HG02981 (cell line): ENCODE results near the gene LARGE1.

ENCODE experiments used
- ATAC-seq: cut with Tn5 transposase; IDR thresholded peaks from one replicate; pipeline ENCODE4 v1.9.1; 2021; ENCODE audit warnings: mild to moderate bottlenecking, moderate library complexity; ENCODE audit not compliant: unreplicated experiment

LARGE1 gene

DNA sequence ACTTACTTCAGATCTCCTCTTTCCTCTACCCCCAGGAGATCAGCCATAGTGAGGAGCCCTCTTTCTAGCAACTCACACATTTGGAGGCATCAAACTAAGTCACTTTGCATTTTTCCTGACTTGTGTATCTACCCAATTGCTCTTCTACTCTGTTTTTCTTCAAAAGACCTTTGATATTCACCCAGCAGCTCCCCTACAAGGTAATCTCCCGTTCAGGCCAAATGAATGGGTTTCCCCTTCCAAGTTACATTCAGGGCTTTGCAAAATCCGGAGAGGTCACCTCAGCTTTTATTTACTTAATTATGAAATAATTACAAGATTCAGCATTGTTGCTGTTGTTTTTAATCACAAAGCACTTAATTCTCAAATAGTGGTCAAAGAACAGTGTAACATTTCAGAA is 6.1 kb downstream of the LARGE1 start:
- no peak for ATAC-seq

DNA sequence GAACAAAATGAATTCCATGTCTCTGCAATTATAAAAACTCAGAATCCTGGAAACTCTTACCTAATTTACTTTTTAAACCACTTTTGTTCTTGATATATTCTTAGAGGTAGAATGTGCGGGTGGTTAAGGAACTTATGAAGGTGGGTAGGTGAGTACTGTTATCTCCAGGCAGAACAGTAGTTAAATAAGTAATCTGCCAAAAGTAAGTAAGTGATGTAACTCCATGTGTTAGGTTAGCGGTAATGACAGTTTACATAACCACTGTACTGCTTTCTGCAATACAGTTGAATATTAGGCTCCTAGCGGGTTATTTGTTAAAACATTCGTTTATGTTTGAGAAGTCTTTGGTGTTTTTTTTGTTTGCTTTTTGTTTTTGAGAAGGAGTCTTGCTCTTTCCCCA is 7.1 kb downstream of the LARGE1 start:
- ATAC-seq: no peak

DNA sequence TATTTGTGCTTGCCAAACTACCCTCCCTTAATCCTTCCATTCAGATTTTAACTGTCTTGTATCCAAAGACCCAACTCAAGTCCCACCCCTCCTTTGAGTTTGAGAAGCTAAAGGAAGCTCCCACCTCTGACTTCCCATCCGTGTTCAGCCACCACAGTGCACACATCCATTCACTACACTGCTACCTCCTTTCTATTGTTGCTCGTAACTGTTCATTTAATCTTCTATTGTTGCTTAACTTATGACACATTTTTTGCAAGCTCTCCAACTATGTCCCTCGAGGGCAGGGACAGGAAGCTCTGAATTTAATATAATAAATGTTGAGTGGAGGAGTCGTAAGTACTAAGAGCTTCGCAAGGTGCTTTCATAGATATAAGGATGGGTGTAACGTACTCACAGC is 10.4 kb downstream of the LARGE1 start:
- no peak for ATAC-seq

DNA sequence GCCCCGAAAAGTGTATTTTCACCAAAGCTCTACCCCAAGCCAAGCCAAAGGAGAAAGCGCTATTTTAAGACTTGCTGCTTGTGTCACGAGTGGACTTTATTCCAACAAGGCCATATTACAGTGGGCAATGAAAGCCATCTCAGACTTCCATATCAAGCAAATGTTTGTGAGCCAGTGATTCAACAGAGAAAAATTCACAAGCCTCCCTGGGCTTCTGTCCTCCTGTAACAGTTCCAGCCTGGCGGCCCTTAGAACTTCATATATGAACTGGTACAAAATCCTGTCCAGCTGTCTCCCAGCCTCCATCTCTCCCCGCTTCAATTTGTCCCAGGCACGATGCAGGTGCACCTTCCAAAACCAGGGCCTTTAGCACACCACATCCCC is 11.2 kb downstream of the LARGE1 start:
- ATAC-seq: no peak

DNA sequence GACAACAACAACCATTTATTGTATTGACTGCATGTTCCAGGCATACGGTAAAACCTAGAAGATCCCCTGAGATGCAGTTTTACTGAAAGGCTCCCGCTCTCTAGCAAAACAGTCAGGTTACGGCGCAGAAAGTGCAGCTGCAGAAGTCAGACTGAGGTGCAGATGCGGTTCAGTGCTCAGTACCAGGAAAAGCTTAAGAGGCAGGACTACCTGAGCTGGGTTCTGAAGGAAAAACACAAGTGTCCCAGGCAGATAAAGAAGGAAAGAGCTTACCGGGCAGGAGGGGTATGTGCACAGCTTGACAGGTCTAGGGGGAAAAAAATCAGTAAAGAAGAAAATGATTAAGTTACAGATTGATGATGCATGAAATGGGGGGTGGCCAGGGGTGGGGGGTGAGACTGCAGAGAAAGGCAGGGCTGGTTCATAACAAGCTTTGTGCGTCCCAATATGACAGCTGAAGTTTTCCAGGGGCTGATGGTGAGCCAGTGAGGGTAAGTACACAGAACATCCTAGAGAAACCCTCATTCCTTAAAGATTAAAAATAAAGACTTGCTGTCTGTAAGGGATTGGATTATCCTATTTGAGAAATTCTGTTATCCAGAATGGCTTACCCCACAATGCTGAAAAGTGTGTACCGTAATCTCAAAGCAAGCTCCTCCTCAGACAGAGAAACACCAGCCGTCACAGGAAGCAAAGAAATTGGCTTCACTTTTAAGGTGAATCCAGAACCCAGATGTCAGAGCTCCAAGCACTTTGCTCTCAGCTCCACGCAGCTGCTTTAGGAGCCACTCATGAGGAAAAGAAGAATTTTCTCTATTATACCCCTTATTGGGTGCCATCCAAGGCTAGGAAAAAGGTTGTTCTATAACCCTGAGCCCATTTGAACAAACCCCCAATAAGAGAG is 11.9 kb downstream of the LARGE1 start:
- no peak for ATAC-seq

DNA sequence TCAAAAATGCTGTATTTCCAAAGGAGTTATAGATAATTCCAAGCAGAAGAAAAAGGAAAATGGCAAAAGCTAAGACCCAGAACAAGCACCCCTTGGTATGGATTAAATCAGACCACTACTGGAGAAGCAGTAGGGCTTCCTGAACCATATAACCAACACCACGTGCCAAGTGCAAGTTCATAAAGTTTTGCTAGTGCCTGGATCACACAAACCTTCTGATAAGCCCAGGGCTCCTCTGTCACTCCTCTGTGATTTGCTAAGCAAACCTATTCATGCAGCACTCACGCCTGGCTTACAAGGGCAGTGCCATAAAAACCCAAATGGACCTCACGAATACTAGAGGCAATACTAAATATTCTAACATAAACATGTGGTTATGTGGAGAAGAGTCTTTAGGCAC is 13.3 kb downstream of the LARGE1 start:
- no peak for ATAC-seq

DNA sequence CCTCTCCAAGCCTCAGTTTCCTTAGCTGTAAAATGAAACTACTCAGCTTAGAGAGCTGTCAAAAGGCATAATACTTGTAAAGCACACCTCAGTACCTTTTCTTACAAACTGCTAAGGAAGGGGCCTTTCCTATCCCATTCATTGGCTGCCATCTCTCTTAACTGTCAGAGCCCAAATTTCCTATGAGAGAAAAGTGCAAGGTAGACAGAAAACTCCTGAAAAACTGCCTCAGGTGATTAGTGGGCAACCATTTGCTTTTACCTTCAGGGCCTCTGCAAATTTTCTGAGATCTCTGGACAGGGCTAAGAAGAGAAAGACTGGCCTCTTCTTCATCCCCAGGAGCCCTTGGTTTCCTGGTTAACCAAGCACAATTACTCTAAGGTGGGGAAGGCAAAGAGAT is 13.8 kb downstream of the LARGE1 start:
- no peak for ATAC-seq

DNA sequence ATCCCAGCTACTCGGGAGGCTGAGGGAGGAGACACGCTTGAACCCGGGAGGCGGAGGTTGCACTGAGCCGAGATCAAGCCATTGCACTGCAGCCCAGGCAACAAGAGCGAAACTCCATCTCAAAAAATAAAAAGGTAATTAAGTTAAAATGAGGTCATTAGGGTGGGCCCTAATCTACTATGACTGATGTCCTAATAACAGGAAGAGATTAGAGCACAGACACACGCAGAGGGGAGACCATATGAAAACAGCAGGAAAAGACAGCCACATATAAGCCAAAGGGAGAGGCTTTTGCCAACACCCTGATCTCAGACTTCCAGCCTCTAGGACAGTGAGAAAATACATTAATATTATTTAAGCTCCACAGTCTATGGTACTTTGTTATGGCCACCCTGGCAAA is 17.3 kb downstream of the LARGE1 start:
- ATAC-seq: no peak

DNA sequence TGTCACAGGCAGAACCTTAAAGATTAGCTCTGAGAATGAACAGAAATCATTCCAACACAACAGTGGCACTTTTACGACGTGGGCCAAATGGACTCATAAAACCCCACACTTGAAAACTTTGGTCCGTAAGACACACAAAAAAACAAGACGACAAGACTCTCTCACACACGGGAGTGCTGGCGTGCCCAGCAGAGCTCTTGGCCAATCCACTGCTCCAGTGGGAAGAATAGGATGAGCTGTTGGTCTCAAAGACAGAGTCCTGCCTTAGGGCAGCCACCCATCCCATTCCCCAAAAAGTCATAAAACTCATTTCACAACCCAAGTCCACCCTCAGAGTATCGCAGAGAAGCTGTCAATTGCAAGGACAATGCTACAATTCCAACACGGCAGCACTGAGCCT is 18.2 kb downstream of the LARGE1 start:
- no peak for ATAC-seq

DNA sequence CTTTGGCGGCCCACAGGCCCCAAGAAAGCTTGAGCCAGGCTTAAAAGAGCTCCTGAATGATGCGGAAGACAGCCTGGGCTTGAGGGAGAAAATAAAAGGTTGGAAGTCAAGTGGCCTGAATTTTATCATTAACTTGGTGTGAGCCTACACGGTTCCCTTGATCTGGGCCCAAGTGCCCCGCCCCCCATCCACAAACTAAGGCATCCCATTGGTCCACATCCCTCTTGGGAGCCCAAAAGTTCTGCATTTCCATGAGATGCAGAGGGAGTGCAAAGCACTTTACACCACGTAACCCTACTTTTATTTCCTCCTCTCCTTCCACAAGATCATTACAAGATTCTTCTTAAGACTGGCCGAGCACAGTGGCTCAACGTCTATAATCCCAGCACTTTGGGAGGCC is 22.2 kb downstream of the LARGE1 start:
- ATAC-seq: no peak

DNA sequence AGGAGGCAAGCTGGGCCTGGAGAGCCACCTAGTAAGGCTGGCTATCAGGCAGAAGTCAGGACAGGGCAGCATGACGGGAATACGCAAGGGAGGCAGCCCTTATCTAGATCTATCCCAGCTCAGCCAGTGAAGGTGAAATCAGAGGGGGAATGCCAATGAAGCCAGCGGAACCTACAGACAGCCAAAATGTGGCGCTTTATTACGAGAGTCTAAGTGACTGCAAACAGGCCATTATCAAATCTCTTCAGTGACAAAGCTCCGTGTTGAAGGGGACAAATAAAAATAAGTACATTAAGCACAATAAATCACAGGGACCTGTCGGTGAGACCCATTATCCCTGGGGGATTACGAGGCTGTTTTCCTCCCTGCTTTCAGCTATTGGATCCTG is 22.8 kb downstream of the LARGE1 start:
- no peak for ATAC-seq

DNA sequence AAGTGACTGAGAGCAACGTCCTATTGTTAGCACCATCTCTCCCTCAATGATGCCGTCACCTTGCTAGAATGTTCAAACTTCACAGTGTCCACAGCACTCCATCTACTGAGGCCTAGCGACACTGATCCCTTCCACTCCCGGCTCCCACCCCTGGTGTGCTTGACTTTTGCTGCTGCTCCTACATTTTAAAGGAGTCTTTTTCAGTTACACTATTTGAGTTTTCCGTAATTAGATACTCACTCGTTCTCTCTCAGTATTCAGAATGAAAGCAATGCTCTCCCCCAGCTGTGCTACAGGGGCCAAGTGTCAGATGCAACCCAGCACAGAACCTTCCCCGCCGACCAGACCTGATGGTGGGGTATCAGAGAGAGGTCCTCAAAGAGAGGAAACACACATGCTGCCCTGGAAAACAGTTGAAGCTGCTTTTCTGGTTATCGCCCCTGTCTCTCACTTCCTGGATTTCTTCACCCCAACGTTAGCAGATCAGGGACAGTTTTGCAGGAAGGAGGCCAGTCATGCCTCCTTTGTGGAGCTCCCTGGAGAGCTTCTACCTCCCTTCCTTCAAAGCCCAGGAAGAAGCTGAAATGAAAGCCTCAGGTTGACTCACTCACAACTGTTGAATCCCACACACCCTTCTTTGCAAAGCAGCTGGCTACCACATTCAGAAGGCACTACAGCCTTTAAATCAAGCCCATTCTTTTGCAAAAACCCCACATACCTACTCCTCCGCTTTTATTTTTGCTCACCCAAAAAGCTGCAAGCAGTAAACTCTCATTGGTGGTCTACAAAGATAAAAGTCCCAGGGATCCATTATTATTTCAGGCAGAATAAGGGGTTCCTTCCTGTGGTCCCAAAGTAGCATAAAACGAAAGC is 23.5 kb downstream of the LARGE1 start:
- ATAC-seq: no peak

DNA sequence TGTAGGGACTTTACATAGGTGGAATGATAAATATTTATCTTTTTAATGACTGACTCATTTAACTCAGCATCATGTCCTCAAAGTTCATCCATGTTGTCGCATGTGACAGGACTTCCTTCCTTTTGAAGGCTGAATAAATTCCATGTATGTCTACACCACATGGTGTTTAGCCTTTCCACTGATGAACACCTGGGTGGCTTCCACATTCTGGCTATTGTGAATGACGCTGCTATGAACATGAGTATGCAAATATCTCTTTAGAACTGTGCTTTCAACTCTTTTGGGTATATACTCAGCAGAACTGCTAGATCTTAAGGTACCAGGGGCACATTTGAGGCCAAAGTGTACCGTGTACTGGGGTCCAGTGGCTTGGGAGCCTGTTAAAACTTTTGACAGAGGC is 24.1 kb downstream of the LARGE1 start:
- ATAC-seq: no peak

DNA sequence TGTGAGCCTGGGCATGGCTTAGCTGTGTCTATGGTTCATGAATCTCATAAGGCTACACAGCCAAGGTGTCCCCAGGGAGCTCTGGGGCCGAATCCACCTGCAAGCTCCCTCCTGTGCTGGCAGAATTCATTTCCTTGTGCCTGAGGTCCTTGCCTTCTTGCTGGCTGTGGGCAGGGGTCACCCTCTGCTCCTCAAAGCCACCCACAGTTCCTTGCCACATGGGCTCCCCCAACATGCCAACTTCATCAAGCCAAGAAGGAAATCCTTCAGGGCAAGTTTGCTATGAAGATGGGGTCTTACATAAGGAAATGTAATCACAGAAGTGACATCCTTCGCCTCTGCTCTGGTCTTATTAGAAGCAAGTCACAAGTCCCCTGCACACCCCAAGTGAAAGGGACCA is 24.8 kb downstream of the LARGE1 start:
- no peak for ATAC-seq

DNA sequence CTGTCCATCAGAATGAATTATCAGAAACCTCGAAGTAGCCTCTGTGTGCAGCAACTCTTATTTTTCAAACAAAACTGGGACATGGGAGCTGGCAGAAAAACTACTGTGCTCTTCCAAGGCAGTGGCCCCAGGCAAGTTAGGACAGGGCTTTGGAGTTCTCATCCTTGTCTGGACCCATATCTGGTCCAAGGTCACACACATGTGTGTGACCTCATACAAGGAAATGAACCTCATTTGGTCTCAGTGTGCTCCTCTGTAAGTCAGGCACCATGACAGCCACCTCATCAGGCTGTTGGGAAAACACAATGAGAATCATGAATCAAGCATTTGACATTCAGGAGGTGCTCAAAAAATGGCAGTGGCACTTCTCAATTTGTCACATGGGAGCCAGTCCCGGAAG is 25.8 kb downstream of the LARGE1 start:
- ATAC-seq: no peak

DNA sequence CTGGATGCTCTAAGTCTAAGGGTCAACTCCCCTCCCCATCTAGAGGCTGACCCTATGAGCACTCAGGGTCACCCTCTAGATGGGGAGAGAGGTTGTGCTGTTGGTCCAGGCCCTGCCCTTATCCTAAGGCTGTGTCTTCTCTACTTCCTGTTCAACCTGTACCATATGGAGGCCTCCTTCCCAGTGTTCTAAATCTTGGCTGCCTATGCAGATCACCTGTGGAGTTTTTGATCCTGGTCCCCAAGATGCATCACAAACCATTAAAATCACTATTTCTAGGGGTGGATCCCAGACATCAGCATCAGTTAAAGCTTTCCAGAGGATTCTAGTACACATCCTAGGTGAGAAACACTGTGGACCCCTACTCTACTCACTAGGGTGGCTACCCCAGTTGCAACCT is 26.2 kb downstream of the LARGE1 start:
- no peak for ATAC-seq

DNA sequence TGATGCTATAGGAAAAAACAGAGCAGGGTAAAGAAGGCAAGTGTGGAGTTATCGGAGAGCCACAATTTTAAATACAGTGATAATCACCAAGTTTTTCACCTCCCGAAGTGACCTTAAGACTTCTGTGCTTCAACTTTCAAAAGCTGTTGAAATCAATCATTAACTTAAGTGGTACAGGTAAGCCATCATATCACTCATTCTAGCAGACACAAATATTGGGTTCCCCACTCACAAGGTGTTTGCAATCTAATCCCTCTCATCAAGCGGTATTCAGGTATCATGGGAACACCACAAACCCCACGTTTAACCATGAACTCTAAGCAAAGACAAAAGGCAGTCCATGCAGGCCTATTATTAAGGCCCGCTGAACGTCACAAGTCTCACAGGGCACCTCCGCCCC is 26.8 kb downstream of the LARGE1 start:
- ATAC-seq: no peak

DNA sequence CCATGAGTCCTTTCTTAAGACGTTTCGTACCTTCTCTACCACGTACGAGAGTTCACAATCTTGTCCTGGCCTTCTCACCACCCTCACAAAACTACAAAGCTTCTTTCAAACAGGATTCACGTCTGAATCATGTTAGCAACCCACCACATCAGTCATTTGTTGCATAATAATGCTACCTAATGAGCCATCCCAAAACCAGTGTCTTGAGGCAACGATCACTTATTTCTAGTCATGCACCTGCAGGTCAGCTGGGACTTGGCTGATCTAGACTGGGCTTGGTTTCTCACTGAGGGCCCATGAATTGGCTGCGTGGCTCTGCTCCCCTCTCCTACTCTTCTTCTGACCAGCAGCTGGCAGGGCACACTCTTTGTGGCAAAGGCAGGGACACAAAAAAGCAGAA is 28.3 kb downstream of the LARGE1 start:
- ATAC-seq: no peak

DNA sequence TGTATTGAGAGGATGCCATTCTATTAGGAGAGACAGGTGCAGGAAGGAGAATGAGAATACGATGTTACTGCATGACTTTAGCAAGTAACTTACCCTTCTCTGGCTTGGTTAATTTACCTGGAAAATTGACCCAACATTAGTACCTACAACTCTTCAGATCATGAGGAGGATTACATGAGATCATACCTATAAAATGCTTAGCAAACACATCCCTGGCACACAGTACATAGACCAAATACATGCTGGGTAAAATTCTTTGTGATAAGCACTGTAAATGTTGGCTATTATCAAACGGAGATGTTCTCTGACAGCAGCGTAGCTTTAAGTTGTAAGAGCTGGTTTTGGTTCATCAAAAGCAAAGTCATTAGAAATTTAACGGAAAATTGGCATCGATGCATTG is 28.8 kb downstream of the LARGE1 start:
- no peak for ATAC-seq

DNA sequence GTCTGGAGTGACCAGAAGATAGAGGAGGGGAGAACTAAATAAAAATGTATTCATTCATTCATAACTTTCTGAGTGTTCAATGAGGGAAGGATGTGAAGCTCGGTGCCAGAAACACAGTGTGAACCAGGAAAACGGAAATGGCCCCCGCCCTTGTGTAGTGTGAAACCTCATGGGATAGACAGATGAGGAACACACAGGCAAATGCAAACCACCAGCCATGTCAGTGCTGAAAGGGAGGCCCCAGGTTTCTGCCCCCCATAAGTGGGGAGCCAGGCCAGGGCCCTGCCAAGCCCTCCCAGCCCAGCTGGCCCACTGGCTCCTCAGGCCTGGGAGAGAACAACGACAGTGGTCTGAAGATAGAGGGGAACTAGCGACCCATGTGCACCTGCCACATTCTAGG is 30.5 kb downstream of the LARGE1 start:
- ATAC-seq: no peak

DNA sequence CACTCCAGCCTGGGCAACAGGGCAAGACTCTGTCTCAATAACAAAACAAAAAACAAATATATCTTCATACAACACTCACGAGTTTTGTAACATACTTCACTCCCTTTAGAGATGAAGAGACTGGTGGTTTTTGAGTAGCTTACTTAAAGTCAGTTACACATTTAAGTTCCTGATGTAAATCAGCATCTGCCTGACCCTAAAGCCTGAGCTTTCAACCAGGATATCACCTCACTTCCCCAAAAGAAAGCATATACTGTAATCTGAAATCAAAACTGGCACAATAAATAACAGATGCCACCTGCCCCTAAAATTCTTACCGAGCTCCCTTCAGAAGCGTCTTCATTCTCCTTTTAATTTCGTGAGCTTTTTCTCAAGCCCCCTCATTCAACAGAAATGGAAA is 31.5 kb downstream of the LARGE1 start:
- ATAC-seq: no peak

DNA sequence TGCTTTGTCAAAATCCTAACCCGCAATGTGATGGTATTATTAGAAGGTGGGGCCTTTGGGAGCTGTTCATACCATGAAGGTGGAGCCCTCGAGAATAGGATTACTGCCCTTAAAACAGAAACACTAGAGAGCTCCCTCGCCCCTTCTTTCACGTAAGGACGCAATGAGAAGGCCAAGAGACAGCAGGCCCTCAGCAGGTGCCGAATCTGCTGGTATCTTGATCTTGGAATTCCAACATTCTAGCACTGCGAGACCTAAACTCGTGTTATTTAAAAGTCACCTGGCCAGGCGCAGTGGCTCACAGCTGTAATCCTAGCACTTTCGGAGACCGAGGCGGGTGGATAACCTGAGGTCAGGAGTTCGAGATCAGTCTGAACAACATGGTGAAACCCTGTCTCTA is 33.1 kb downstream of the LARGE1 start:
- ATAC-seq: no peak
